ENCODE data around the gene SLC9A6.

SLC9A6 gene

DNA sequence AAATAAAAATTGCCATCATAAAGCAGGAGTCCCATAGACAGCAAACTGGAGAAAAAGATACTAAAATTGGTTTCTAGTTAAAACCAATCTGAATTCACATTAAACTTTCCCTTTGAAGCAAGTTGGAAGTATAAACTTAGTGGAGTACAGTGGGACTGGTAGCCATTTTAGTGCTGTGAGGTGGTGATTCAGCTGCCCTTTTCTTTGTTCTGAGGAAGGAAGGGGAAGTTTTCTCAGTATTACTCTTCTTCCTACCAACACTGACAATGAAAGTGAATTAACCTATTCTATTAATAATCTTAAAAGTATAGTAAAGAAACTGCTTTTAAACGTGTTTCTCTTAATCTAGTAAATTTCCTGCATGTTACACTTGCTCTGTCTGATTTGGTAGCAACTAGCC lies 36.7 kb downstream of the SLC9A6 start:
- in situ Hi-C loops (cut with HindIII; ENCODE audit: low sequenced_read_pairs) = no loop called here
- DNase-seq (ENCODE audit: low read depth) = no peak
- TF ChIP-seq, protein P1, sequence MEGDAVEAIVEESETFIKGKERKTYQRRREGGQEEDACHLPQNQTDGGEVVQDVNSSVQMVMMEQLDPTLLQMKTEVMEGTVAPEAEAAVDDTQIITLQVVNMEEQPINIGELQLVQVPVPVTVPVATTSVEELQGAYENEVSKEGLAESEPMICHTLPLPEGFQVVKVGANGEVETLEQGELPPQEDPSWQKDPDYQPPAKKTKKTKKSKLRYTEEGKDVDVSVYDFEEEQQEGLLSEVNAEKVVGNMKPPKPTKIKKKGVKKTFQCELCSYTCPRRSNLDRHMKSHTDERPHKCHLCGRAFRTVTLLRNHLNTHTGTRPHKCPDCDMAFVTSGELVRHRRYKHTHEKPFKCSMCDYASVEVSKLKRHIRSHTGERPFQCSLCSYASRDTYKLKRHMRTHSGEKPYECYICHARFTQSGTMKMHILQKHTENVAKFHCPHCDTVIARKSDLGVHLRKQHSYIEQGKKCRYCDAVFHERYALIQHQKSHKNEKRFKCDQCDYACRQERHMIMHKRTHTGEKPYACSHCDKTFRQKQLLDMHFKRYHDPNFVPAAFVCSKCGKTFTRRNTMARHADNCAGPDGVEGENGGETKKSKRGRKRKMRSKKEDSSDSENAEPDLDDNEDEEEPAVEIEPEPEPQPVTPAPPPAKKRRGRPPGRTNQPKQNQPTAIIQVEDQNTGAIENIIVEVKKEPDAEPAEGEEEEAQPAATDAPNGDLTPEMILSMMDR (IDR thresholded peaks at IDR 0.05; ENCODE audit: low read depth, low read length, missing control alignments) = no peak
- no peak overlapping the region for H3K4me3 ChIP-seq (ENCODE audit: low read depth, low read length)

DNA sequence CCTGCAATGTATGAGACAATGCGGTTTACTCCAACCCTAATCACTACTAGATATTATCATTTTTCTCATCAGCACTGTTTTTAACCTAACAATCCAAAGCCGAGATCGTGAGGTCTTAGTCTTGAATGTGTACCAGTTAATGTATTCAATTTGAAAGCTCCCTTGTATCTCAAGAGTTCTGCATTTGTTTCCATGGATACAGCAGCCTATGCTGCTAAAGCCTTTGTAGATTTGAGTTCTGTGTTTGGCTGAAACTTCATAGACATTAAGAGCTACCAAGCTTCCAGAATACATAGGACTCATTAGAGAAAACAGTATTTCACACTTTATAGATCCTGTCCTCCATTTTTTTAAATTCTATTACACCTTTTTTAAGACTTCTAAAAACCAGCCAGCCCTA lies 39.9 kb downstream of the SLC9A6 start:
- in situ Hi-C loops (cut with HindIII; ENCODE audit: low sequenced_read_pairs) = no loop called here
- TF ChIP-seq, protein P1 (IDR thresholded peaks at IDR 0.05; ENCODE audit: low read depth, low read length, missing control alignments) = no peak
- no peak overlapping the region for H3K4me3 ChIP-seq (ENCODE audit: low read depth, low read length)
- DNase-seq (ENCODE audit: low read depth) = no peak

DNA sequence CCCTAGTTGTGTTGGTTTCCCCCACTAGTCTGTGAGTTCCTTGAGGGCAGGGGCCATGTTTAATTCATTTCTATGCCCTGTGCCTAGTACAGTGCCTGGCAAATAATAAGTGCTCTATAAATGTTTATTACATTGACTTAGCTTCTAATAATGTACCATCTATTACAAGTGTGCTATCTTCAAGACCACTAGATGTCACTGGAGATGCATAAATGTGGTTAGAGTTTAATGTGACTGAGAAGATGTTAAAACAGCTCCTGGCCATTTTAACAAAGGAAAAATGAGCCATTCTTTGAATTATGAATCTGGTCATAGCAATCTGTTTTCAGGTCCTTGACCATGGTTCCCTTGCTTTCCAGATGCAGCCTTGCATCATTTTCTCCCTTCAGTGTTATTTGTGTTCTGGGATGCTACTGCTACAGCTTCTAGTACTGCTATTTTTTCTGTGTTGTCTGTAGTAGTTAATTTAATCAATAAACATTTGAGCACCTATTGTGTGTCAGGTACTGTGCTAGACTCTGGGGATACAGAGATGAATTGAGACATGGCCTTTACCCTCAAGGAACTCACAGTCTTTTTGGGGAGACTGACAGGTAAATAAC lies 43.2 kb downstream of the SLC9A6 start:
- H3K4me3 ChIP-seq (ENCODE audit: low read depth, low read length) = no peak overlapping the region
- TF ChIP-seq, protein P1 (IDR thresholded peaks at IDR 0.05; ENCODE audit: low read depth, low read length, missing control alignments) = peak; percentile 42
- in situ Hi-C loops (cut with HindIII; ENCODE audit: low sequenced_read_pairs) = no loop called here
- peak; percentile 53 for DNase-seq (ENCODE audit: low read depth)

DNA sequence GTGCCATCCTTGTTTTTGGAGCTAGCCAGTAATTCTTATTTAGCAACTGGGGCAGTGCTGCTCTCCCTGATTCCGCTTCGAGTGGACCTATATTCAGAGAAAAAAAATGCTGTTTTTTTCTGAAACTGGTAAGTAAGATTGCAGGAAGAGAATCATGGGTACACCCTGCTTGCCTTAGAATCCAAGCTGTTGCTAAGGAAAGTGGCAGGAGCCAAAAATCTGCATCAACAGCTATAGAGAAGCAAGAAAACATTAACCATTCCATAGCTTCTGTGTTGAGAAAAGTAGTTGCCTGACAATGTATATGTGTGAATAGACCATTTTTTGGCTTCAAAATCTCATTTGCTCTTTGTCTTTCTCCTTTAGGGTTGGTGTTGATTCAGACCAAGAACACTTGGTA lies 44.5 kb downstream of the SLC9A6 start:
- TF ChIP-seq, protein P1 (IDR thresholded peaks at IDR 0.05; ENCODE audit: low read depth, low read length, missing control alignments) = no peak
- no peak for DNase-seq (ENCODE audit: low read depth)
- in situ Hi-C loops (cut with HindIII; ENCODE audit: low sequenced_read_pairs) = no loop called here
- H3K4me3 ChIP-seq (ENCODE audit: low read depth, low read length) = no peak overlapping the region

DNA sequence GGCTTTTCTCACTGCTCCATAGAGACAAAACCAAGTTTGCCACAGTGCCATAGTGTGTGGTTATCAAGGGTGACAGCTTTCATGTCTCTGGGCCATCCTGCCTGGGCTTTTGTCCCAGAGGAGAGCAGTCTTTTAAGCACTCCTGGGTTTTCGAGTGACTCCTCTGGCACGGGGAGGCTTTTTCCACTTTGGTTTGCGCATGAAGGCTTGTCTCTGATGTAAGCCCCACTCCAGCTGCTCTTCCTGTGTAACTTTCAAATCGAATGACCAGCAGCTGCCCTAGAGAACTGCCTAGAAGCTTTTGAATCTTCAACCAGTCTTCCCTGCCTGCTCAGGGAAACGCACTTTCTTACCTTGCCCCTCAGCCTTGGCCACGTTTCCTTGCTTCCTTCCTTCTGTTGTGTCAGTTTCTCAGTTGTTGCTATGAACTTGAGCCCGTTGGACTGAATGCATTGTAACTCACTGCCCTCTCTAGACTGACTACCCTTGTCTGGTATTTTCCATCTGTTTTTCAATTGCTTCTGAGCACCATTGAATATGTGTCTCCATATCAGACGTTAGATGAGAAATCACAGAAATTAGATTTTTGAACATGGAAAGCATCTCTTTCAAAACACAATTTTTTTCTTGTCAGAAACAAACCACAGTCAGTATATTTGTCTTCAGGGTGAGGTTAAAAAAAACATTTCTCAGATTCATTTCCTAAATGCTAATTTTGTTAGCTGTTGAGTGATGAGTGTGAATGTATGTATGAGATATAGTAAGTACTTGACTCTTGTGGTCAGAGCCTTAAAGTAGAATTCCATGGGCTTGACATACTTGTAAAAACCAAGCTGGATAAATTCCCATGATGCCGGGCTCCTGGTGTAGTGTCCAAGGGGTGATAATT lies 45.3 kb downstream of the SLC9A6 start:
- no peak overlapping the region for H3K4me3 ChIP-seq (ENCODE audit: low read depth, low read length)
- in situ Hi-C loops (cut with HindIII; ENCODE audit: low sequenced_read_pairs) = no loop called here
- TF ChIP-seq, protein P1 (IDR thresholded peaks at IDR 0.05; ENCODE audit: low read depth, low read length, missing control alignments) = no peak
- peak; percentile 54 for DNase-seq (ENCODE audit: low read depth)

DNA sequence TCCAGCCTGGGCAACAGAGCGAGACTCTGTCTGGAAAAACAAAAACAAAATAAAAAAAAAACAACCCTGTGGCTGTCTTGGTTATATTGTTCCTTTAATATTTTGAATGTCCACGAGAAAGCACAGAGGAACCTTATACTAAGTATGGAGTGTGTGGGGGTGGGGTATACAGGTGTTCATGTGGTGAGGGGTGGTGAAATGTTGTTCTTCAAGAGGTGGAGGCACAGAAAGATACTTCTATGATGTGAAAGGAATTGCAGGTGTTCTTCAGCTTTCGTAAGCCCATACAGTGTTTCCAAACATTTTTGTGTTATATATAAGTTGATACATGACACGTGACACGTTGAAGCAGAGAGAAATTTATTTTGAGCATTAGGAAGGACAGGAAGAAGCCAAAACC lies 46.4 kb downstream of the SLC9A6 start:
- TF ChIP-seq, protein P1 (IDR thresholded peaks at IDR 0.05; ENCODE audit: low read depth, low read length, missing control alignments) = no peak
- in situ Hi-C loops (cut with HindIII; ENCODE audit: low sequenced_read_pairs) = no loop called here

More for the DNA sequence above, 46.4 kb downstream of the SLC9A6 start:
- H3K4me3 ChIP-seq (ENCODE audit: low read depth, low read length) = no peak overlapping the region
- DNase-seq (ENCODE audit: low read depth) = no peak
